Endodermal cell (in vitro differentiated cells): Measurements from ENCODE around the gene ZFYVE28. TPM values are rescaled to one million over a fixed set of nuclear protein-coding genes. Genes with fewer than 3 reads are reported as not detected.

Experiments used
- DNase-seq: peaks from one replicate; pipeline ENCODE4 v3.0.0-alpha.2; 2017
- H3K27ac ChIP-seq: 2 replicates; pipeline ENCODE4 v1.5.1; 2013; ENCODE audit warnings: mild to moderate bottlenecking, low read depth, low read length, moderate library complexity
- H3K27me3 ChIP-seq: 2 replicates; pipeline ENCODE4 v1.6.1; 2013; ENCODE audit warnings: mild to moderate bottlenecking, low read length, moderate library complexity; ENCODE audit not compliant: insufficient read depth, control insufficient read depth, poor library complexity, severe bottlenecking
- H3K36me3 ChIP-seq: 2 replicates; pipeline ENCODE4 v1.7.0; 2013; ENCODE audit warnings: mild to moderate bottlenecking, low read length, moderate library complexity; ENCODE audit not compliant: control insufficient read depth, insufficient read depth
- H3K4me1 ChIP-seq: one replicate; pipeline ENCODE4 v1.7.0; 2013; ENCODE audit warnings: low read length; ENCODE audit not compliant: control insufficient read depth, insufficient read depth
- H3K4me3 ChIP-seq: 2 replicates; pipeline ENCODE4 v1.5.1; 2013; ENCODE audit warnings: mild to moderate bottlenecking, low read length, moderate library complexity
- H3K9ac ChIP-seq: 2 replicates; pipeline ENCODE4 v1.6.1; 2013; ENCODE audit warnings: mild to moderate bottlenecking, low read length, moderate library complexity; ENCODE audit not compliant: poor library complexity, severe bottlenecking; ENCODE audit errors: extremely low read depth
- H3K9me3 ChIP-seq: 2 replicates; pipeline ENCODE4 v1.6.1; 2013; ENCODE audit warnings: mild to moderate bottlenecking, low read length, moderate library complexity; ENCODE audit not compliant: control insufficient read depth
- H3K27ac Mint-ChIP-seq: 2 replicates; pipeline ENCODE4 v1.8.0; 2020; ENCODE audit warnings: mixed read lengths
- H3K27me3 Mint-ChIP-seq: 2 replicates; pipeline ENCODE4 v1.8.0; 2021; ENCODE audit warnings: mild to moderate bottlenecking, mixed read lengths; ENCODE audit not compliant: insufficient read depth
- H3K36me3 Mint-ChIP-seq: 2 replicates; pipeline ENCODE4 v1.8.0; 2020; ENCODE audit warnings: low read depth, mixed read lengths
- H3K4me1 Mint-ChIP-seq: 2 replicates; pipeline ENCODE4 v1.8.0; 2020; ENCODE audit warnings: mixed read lengths
- H3K4me3 Mint-ChIP-seq: 2 replicates; pipeline ENCODE4 v1.8.0; 2020; ENCODE audit warnings: mild to moderate bottlenecking, moderate library complexity, mixed read lengths
- H3K9me3 Mint-ChIP-seq: 2 replicates; pipeline ENCODE4 v1.8.0; 2020; ENCODE audit warnings: mild to moderate bottlenecking, mixed read lengths
- WGBS, 2 experiments: methylation state at CpG; one replicate each; pipeline versions ENCODE4 v1.1.5 to v1.1.7; 2013; ENCODE audit warnings: missing lambda C conversion rate in 2 of 2, mixed read lengths in 1 of 2; ENCODE audit not compliant: insufficient coverage in 1 of 2, insufficient read length in 1 of 2; 5-methylcytosine and 5-hydroxymethylcytosine counted together
- total RNA-seq, 2 donors: library from RNA; stranded (reverse); fragmentation: NEBNext Ultra II Directional in 1 of 2; extraction: Animal tissue kit (Norgen Biotek cat#: 25700) in 1 of 2; gene quantifications; 2 replicates in 1 of 2; 3 replicates in 1 of 2; pipeline ENCODE4 v1.2.1, GENCODE V29; 2021
- TF ChIP-seq, protein P1 (sequence below): fragments of 200-600 bp; sonication (generic); conservative IDR thresholded peaks from 2 replicates; pipeline ENCODE4 v1.5.0; 2021; ENCODE audit warnings: antibody characterized with exemption, mild to moderate bottlenecking

Gene ZFYVE28
- total RNA-seq, 2 donors from 2014 or later: 0.73 to 1.6 TPM

DNA sequence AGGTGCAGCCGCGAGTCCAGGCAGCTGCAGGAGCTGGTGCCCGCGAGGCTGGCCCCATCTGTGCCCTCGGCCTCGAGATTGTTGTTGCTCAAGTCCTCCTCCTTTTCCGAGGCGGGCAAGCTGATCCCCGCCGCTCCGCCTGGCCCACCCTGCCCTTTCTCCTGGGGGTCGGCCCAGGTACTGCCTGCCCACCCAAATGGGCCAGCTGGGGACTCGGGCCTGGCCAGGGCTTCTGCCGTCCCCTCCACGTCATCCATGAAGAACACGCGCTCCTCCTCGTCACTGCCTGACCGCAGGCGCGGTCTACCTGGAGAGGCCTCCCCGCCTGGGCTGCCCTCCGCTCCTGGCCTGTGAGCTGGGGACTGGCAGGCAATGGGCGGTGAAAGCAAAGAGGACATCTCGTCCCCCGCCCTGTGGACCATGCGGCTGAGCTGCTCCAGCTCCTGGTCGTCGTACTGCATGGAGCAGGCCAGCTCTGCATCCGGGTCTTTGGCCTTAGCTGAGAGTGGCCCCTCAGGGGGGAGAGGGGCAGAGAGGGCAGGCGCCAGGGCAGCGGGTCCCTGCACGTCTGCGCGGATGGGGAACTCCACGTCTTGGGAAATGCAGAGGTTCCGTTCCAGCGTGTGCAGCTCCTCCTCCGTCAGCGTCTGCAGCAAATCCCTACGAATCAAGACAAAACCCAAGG is 113.4 kb downstream of the ZFYVE28 start:
- H3K27ac ChIP-seq: no peak overlapping the region
- Mint-ChIP-seq H3K9me3 (peaks cover 29% of the 10 kb centered on the region), H3K4me1 (no peaks in the 10 kb centered on the region), H3K27ac (no peak overlapping the region), H3K4me3 (no peak overlapping the region), H3K27me3 (peaks cover 2% of the 10 kb centered on the region), H3K36me3 (no peaks in the 10 kb centered on the region)
- H3K4me1 ChIP-seq: no peaks in the 10 kb centered on the region
- peaks cover 16% of the 10 kb centered on the region for H3K9me3 ChIP-seq
- no peaks in the 10 kb centered on the region for H3K27me3 ChIP-seq
- no peak overlapping the region for H3K4me3 ChIP-seq
- no peak overlapping the region for H3K9ac ChIP-seq
- 93 to 95% methylated on average over 30 to 41 of the region's 41 CpGs for WGBS, 2 experiments
- TF ChIP-seq, protein P1, sequence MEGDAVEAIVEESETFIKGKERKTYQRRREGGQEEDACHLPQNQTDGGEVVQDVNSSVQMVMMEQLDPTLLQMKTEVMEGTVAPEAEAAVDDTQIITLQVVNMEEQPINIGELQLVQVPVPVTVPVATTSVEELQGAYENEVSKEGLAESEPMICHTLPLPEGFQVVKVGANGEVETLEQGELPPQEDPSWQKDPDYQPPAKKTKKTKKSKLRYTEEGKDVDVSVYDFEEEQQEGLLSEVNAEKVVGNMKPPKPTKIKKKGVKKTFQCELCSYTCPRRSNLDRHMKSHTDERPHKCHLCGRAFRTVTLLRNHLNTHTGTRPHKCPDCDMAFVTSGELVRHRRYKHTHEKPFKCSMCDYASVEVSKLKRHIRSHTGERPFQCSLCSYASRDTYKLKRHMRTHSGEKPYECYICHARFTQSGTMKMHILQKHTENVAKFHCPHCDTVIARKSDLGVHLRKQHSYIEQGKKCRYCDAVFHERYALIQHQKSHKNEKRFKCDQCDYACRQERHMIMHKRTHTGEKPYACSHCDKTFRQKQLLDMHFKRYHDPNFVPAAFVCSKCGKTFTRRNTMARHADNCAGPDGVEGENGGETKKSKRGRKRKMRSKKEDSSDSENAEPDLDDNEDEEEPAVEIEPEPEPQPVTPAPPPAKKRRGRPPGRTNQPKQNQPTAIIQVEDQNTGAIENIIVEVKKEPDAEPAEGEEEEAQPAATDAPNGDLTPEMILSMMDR: no peak
- DNase-seq: no peak
- H3K36me3 ChIP-seq: no peaks in the 10 kb centered on the region

DNA sequence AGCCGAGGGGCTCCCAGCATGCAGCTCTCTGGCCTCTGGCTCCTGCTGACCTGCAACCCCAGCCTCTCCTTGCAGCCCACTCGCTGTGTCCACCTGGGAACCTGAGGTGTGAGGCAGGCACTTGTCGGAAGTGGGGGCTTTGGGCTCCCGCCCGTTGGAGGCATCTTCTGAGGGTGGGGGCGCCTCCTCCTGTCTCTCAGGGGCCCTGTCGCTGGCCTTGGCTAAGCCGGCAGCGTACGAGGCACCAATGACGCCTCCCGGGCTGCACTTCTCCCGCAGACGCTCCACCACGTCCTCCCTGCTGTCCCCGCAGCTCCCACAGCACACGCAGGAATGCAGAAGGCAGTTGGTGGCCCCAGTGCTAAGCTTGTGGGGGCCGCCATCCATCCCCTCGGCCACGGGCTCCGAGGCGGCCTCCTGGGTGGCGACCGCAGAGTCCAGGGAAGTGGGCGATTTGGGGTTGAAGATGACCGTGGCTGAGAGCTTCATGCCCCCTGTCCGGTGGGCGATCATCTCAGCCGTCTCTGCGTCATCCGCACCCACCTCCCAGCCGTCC is 114.0 kb downstream of the ZFYVE28 start:
- peaks cover under 1% of the 10 kb centered on the region for H3K27me3 Mint-ChIP-seq
- no peaks in the 10 kb centered on the region for H3K36me3 Mint-ChIP-seq
- H3K4me1 Mint-ChIP-seq: no peaks in the 10 kb centered on the region
- no peak for DNase-seq
- no peak overlapping the region for H3K27ac Mint-ChIP-seq
- TF ChIP-seq, protein P1: no peak
- no peaks in the 10 kb centered on the region for H3K36me3 ChIP-seq
- H3K9ac ChIP-seq: no peak overlapping the region
- 94 to 95% methylated on average over 19 to 32 of the region's 32 CpGs for WGBS, 2 experiments
- H3K9me3 Mint-ChIP-seq: peaks cover 28% of the 10 kb centered on the region
- H3K4me3 Mint-ChIP-seq: no peak overlapping the region
- H3K4me3 ChIP-seq: no peak overlapping the region
- no peaks in the 10 kb centered on the region for H3K27me3 ChIP-seq
- H3K27ac ChIP-seq: no peak overlapping the region
- H3K9me3 ChIP-seq: peaks cover 16% of the 10 kb centered on the region
- no peaks in the 10 kb centered on the region for H3K4me1 ChIP-seq

DNA sequence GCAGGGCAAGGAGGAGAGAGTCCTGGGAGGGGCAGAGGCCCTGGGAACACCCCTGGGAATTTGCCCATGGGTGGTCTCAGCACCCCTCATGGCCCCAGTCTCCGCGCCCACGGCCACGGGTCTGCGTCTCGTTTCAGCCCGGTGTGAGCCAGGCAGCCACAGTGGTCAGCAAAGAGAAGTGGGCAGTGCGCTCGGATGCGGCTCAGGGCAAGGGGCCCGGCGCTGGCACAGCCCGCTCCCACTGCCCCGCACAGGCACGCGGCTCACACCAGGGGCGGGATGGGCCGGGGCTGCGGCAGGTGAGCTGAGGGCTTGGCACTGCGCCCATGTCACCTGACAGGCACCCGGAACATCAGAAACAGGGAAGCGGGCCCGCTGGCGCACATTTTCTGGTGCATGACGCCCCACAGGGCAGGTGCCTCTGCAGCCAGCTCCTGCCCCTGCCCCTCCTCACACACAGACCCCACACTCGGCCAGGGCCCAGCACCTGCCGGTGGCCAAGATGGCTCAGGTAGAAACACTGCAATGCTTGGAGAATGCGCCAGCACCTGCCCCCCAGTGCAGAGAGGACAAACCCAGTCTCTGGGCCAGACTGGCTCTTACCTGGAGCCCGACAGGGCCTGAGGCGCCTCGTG is 114.6 kb downstream of the ZFYVE28 start:
- WGBS, 2 experiments: 93% methylated on average over 10 to 31 of the region's 31 CpGs
- TF ChIP-seq, protein P1: no peak

More for the DNA sequence above, 114.6 kb downstream of the ZFYVE28 start:
- Mint-ChIP-seq H3K9me3 (peaks cover 25% of the 10 kb centered on the region), H3K4me3 (no peak overlapping the region), H3K27ac (no peak overlapping the region), H3K27me3 (peaks cover 2% of the 10 kb centered on the region), H3K4me1 (no peaks in the 10 kb centered on the region), H3K36me3 (no peaks in the 10 kb centered on the region)
- no peak overlapping the region for H3K9ac ChIP-seq
- peaks cover 16% of the 10 kb centered on the region for H3K9me3 ChIP-seq
- H3K27me3 ChIP-seq: no peaks in the 10 kb centered on the region
- no peak for DNase-seq
- H3K4me1 ChIP-seq: no peaks in the 10 kb centered on the region
- H3K36me3 ChIP-seq: no peaks in the 10 kb centered on the region
- no peak overlapping the region for H3K27ac ChIP-seq
- H3K4me3 ChIP-seq: no peak overlapping the region
